Effector memory CD8-positive, alpha-beta T cell (primary cell): ENCODE results near the gene PDE6A.

Experiments
- ATAC-seq: fragments of 150-1000 bp; cut with Tn5 transposase; replicated peaks from 2 replicates; pipeline ENCODE4 v1.10.0; 2021; ENCODE audit warnings: mild to moderate bottlenecking, moderate library complexity
- DNase-seq, 3 experiments: peaks; one replicate each; pipeline ENCODE4 v3.0.0; 2021
- H3K27ac Mint-ChIP-seq, 2 donors: one replicate each; pipeline ENCODE4 v1.8.0; 2022; ENCODE audit warnings: mild to moderate bottlenecking in 2 of 2, mixed read lengths in 2 of 2, moderate library complexity in 2 of 2
- H3K27me3 Mint-ChIP-seq, 2 donors: one replicate each; pipeline ENCODE4 v1.8.0; 2022; ENCODE audit warnings: mixed read lengths in 2 of 2
- H3K36me3 Mint-ChIP-seq: one replicate; pipeline ENCODE4 v1.8.0; 2022; ENCODE audit warnings: mild to moderate bottlenecking, moderate library complexity, mixed read lengths; ENCODE audit not compliant: insufficient read depth
- H3K4me1 Mint-ChIP-seq, 2 donors: one replicate each; pipeline ENCODE4 v1.8.0; 2022; ENCODE audit warnings: low read depth in 2 of 2, mixed read lengths in 2 of 2
- H3K4me3 Mint-ChIP-seq, 2 donors: one replicate each; pipeline ENCODE4 v1.8.0; 2022; ENCODE audit warnings: mild to moderate bottlenecking in 2 of 2, mixed read lengths in 2 of 2, moderate library complexity in 2 of 2
- H3K9me3 Mint-ChIP-seq, 2 donors: one replicate each; pipeline ENCODE4 v1.8.0; 2022; ENCODE audit warnings: mixed read lengths in 2 of 2

The PDE6A gene

GRCh38 chr5:149942199-149942598 lies 2.4 kb downstream of the PDE6A start:
- no peaks in the 10 kb centered on the region for H3K9me3 Mint-ChIP-seq
- peaks cover 13 to 30% of the 10 kb centered on the region in 2 donors for H3K27me3 Mint-ChIP-seq
- no peak overlapping the region for H3K27ac Mint-ChIP-seq
- ATAC-seq (no peak), DNase-seq (no peak)
- H3K36me3 Mint-ChIP-seq: no peaks in the 10 kb centered on the region
- H3K4me1 Mint-ChIP-seq: no peaks in the 10 kb centered on the region
- no peak overlapping the region for H3K4me3 Mint-ChIP-seq

- peaks cover 9 to 29% of the 10 kb centered on the region in 2 donors for H3K27me3 Mint-ChIP-seq
- H3K9me3 Mint-ChIP-seq: no peaks in the 10 kb centered on the region
- H3K4me3 Mint-ChIP-seq: no peak overlapping the region
- H3K4me1 Mint-ChIP-seq: no peaks in the 10 kb centered on the region
- ATAC-seq (no peak), DNase-seq (no peak)
- H3K27ac Mint-ChIP-seq: no peak overlapping the region
- H3K36me3 Mint-ChIP-seq: no peaks in the 10 kb centered on the region
Measured at GRCh38 chr5:149941795-149942194, 2.8 kb downstream of the PDE6A start.

- Mint-ChIP-seq H3K4me1 (no peaks in the 10 kb centered on the region), H3K27ac (no peak overlapping the region), H3K36me3 (no peaks in the 10 kb centered on the region), H3K27me3 (peaks cover 7 to 25% of the 10 kb centered on the region in 2 donors), H3K9me3 (no peaks in the 10 kb centered on the region), H3K4me3 (no peak overlapping the region)
- ATAC-seq (no peak), DNase-seq (no peak)
Measured at GRCh38 chr5:149940941-149941644, 3.5 kb downstream of the PDE6A start.

GRCh38 chr5:149940077-149940574 lies 4.5 kb downstream of the PDE6A start:
- peaks cover 7 to 25% of the 10 kb centered on the region in 2 donors for H3K27me3 Mint-ChIP-seq
- DNase-seq: no peak
- ATAC-seq: no peak

GRCh38 chr5:149939546-149939945 lies 5.0 kb downstream of the PDE6A start:
- DNase-seq (no peak), ATAC-seq (no peak)
- Mint-ChIP-seq H3K27ac (no peak overlapping the region), H3K4me1 (no peaks in the 10 kb centered on the region), H3K4me3 (no peak overlapping the region), H3K27me3 (peaks cover 12 to 21% of the 10 kb centered on the region in 2 donors), H3K9me3 (no peaks in the 10 kb centered on the region), H3K36me3 (no peaks in the 10 kb centered on the region)

More at GRCh38 chr5:149940077-149940574, 4.5 kb downstream of the PDE6A start:
- H3K27ac Mint-ChIP-seq: no peak overlapping the region
- no peaks in the 10 kb centered on the region for H3K9me3 Mint-ChIP-seq
- no peak overlapping the region for H3K4me3 Mint-ChIP-seq
- H3K4me1 Mint-ChIP-seq: no peaks in the 10 kb centered on the region
- H3K36me3 Mint-ChIP-seq: no peaks in the 10 kb centered on the region

- Mint-ChIP-seq H3K27ac (no peak overlapping the region), H3K4me1 (no peaks in the 10 kb centered on the region), H3K27me3 (peaks cover 16 to 20% of the 10 kb centered on the region in 2 donors), H3K9me3 (no peaks in the 10 kb centered on the region), H3K36me3 (no peaks in the 10 kb centered on the region), H3K4me3 (no peak overlapping the region)
- ATAC-seq: no peak
- no peak for DNase-seq
Measured at GRCh38 chr5:149938791-149939358, 5.7 kb downstream of the PDE6A start.

DNA sequence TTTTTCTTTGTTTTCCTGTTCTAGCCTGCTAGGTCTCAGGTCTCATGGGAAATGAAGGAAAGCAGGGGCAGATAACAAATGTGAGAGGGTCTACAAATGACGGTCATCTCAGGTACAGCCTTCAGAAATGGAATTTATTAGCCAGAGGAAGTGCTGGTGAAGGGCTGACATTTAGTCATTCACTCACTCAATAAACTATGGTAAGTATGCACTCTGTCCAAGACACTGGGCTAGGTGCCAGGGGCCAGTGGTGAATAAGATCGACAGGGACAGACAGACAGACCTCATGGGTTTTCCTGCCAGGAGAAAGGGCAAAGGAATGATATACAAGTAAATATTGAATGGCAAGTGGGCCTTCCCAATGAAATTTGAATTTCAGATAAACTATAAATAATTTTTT lies 6.3 kb downstream of the PDE6A start:
- no peak for DNase-seq
- no peak for ATAC-seq
- H3K4me1 Mint-ChIP-seq: no peaks in the 10 kb centered on the region
- no peak overlapping the region for H3K27ac Mint-ChIP-seq
- H3K27me3 Mint-ChIP-seq: peaks cover 16 to 20% of the 10 kb centered on the region in 2 donors
- H3K9me3 Mint-ChIP-seq: no peaks in the 10 kb centered on the region
- H3K36me3 Mint-ChIP-seq: no peaks in the 10 kb centered on the region
- H3K4me3 Mint-ChIP-seq: no peak overlapping the region

GRCh38 chr5:149937610-149938009 lies 7.0 kb downstream of the PDE6A start:
- no peak overlapping the region for H3K4me3 Mint-ChIP-seq
- no peak for ATAC-seq
- no peaks in the 10 kb centered on the region for H3K36me3 Mint-ChIP-seq
- H3K27me3 Mint-ChIP-seq: peaks cover 16 to 21% of the 10 kb centered on the region in 2 donors
- DNase-seq: no peak
- H3K27ac Mint-ChIP-seq: no peak overlapping the region
- no peaks in the 10 kb centered on the region for H3K4me1 Mint-ChIP-seq
- no peaks in the 10 kb centered on the region for H3K9me3 Mint-ChIP-seq

- Mint-ChIP-seq H3K4me1 (no peaks in the 10 kb centered on the region), H3K4me3 (no peak overlapping the region), H3K9me3 (no peaks in the 10 kb centered on the region), H3K36me3 (no peaks in the 10 kb centered on the region), H3K27ac (no peak overlapping the region), H3K27me3 (peaks cover 17 to 30% of the 10 kb centered on the region in 2 donors)
- DNase-seq (no peak), ATAC-seq (no peak)
Measured at GRCh38 chr5:149936700-149937091, 7.9 kb downstream of the PDE6A start.

DNA sequence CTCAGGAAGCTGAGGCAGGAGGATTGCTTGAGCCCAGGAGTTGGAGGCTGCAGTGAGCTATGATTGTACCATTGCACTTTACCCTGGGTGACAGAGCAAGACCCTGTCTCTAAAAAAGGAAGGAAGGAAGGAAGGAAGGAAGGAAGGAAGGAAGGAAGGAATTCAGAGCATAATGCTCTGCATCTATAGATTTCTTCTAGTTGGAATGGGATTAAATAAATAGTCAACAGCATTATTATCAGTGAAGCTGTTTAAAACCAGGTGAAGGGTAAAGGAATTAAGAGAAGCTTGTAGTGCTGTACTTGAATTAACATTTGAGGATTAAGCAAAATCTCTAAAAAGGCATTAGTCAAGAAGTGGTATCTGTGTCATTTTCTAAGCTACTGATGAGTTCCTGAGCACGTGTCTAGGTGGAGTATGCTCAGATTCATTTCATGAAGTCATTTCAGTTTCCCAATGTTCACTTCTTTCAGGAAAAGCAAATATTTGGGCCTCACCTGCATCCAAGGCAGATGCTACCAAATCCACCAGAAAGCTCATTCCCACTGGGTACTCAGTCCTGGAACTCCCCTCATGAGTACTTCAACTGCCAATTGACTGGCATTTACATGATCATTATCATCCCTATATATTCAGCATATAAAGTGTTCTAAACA lies 8.4 kb downstream of the PDE6A start:
- Mint-ChIP-seq H3K4me1 (no peaks in the 10 kb centered on the region), H3K27ac (no peak overlapping the region), H3K27me3 (peaks cover 20 to 33% of the 10 kb centered on the region in 2 donors), H3K36me3 (no peaks in the 10 kb centered on the region), H3K9me3 (no peaks in the 10 kb centered on the region), H3K4me3 (no peak overlapping the region)
- no peak for ATAC-seq
- DNase-seq: no peak

- Mint-ChIP-seq H3K27ac (no peak overlapping the region), H3K4me1 (no peaks in the 10 kb centered on the region), H3K27me3 (peaks cover 25 to 33% of the 10 kb centered on the region in 2 donors)
Measured at GRCh38 chr5:149935431-149935901, 9.1 kb downstream of the PDE6A start.

DNA sequence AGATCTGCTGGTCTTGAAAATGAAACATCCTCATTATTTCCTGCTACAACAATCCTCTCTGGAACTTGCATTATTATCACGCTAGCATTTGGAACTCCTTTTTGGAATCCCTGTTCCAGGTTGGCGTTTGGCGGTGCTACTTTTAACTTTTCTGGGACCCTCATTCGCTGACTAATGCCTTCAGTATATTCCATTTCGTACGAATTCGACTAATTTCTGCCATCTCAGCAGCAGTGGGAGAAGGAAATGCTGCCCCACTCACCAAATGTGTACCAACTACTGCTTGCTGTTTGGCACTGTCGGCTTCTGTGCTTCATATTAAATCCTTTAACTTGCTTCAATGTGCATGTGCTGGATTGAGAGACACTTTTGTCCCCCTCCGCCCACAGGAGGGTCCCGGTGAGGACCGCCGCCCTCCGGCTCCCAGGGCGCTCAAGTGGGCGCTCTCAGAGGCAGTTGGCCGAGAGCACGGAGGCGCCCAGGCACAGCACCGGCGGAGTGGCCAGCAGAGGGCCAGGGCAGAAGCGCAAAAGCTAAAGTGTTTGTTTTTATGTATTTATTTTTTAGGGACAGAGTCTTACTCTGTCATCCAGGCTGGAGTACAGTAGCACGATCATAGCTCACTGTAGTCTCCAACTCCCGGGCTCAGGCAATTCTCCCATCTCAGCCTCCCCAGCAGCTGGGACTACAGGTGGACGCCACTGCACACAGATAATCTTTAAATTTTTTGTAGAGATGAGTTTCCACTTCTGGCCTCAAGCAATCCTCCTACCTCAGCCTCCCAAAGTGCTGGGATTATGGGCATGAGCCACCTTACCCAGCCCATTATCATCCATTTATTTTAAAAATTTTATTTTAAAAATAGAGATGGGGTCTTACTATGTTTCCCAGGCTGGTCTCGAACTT lies 11.9 kb downstream of the PDE6A start:
- no peaks in the 10 kb centered on the region for H3K36me3 Mint-ChIP-seq
- no peaks in the 10 kb centered on the region for H3K4me1 Mint-ChIP-seq
- H3K27me3 Mint-ChIP-seq: peaks cover 28 to 39% of the 10 kb centered on the region in 2 donors
- DNase-seq (no peak), ATAC-seq (no peak)
- no peak overlapping the region for H3K4me3 Mint-ChIP-seq
- H3K9me3 Mint-ChIP-seq: no peaks in the 10 kb centered on the region
- no peak overlapping the region for H3K27ac Mint-ChIP-seq

More at GRCh38 chr5:149935431-149935901, 9.1 kb downstream of the PDE6A start:
- DNase-seq (no peak), ATAC-seq (no peak)
- no peaks in the 10 kb centered on the region for H3K9me3 Mint-ChIP-seq
- H3K36me3 Mint-ChIP-seq: no peaks in the 10 kb centered on the region
- no peak overlapping the region for H3K4me3 Mint-ChIP-seq

DNA sequence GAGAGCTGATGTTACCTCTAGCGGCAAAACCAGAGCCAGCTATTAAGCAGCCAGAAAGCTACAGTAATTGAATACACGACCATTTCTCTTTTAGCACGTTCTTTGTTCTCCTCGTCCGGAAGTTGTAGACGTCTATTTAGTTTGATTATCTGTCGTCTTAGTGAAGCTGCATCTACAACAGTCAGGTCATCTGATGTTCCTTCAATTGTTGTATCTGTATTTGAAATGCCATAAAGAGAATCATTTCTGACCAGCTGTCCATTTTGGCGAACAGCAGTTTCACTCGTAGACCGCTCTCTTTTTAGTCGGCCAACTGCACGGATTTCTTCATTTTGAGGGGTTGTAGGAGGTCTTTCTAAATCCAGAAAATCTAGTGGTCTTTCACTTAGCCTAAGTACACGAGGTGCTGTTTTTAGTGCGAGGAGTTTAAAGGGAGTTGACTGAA lies 12.6 kb downstream of the PDE6A start:
- Mint-ChIP-seq H3K27me3 (peaks cover 22 to 39% of the 10 kb centered on the region in 2 donors), H3K36me3 (no peaks in the 10 kb centered on the region), H3K4me3 (no peak overlapping the region), H3K9me3 (no peaks in the 10 kb centered on the region), H3K4me1 (no peaks in the 10 kb centered on the region), H3K27ac (no peak overlapping the region)
- ATAC-seq: no peak
- DNase-seq: no peak
